GM23338 (cell line): ENCODE measurements around the gene CACNA1S. TPM values are rescaled to one million over a fixed set of nuclear protein-coding genes. Genes with fewer than 3 reads are reported as not detected.

Source experiments
- ATAC-seq: fragments of 200-7000 bp; cut with Tn5 transposase; 3 replicates; pipeline ENCODE4 v1.9.1; 2020
- DNase-seq: peaks from one replicate; pipeline ENCODE4 v3.0.0-alpha.2; 2015; ENCODE audit warnings: low spot score
- H2AFZ ChIP-seq: fragments of 200-600 bp; sonication (generic); 2 replicates; pipeline ENCODE4 v1.8.0; 2016; ENCODE audit warnings: antibody characterized with exemption, mild to moderate bottlenecking, moderate library complexity
- H3F3A ChIP-seq: fragments of 200-600 bp; sonication (generic); replicated peaks from 2 replicates; pipeline ENCODE4 v1.8.0; 2017; ENCODE audit warnings: antibody characterized with exemption, mixed run types, low read depth
- H3K27ac ChIP-seq: fragments of 200-600 bp; sonication (generic); 2 replicates; pipeline ENCODE4 v1.6.1; 2016; ENCODE audit warnings: low read depth
- H3K27me3 ChIP-seq: fragments of 200-600 bp; sonication (generic); 2 replicates; pipeline ENCODE4 v1.8.0; 2016; ENCODE audit warnings: mild to moderate bottlenecking, mixed run types, moderate library complexity; ENCODE audit not compliant: insufficient read depth
- H3K36me3 ChIP-seq: fragments of 200-600 bp; sonication (generic); 2 replicates; pipeline ENCODE4 v1.8.0; 2016; ENCODE audit warnings: mild to moderate bottlenecking; ENCODE audit not compliant: insufficient read depth
- H3K4me1 ChIP-seq: fragments of 200-600 bp; sonication (generic); 2 replicates; pipeline ENCODE4 v1.8.0; 2016; ENCODE audit warnings: mild to moderate bottlenecking, moderate library complexity; ENCODE audit not compliant: insufficient read depth
- H3K4me2 ChIP-seq: fragments of 200-600 bp; sonication (generic); 2 replicates; pipeline ENCODE4 v1.7.1; 2017; ENCODE audit warnings: mixed run types
- H3K4me3 ChIP-seq: fragments of 200-600 bp; sonication (generic); 2 replicates; pipeline ENCODE4 v1.6.1; 2016; ENCODE audit warnings: mixed run types
- H3K79me2 ChIP-seq: fragments of 200-600 bp; sonication (generic); replicated peaks from 2 replicates; pipeline ENCODE4 v1.8.0; 2017; ENCODE audit warnings: mild to moderate bottlenecking; ENCODE audit not compliant: insufficient read depth
- H3K9me2 ChIP-seq: fragments of 200-600 bp; sonication (generic); 2 replicates; pipeline ENCODE4 v1.8.0; 2017; ENCODE audit not compliant: insufficient read depth
- H4K20me1 ChIP-seq: fragments of 200-600 bp; sonication (generic); replicated peaks from 2 replicates; pipeline ENCODE4 v1.8.0; 2017; ENCODE audit warnings: mild to moderate bottlenecking; ENCODE audit not compliant: insufficient read depth
- H3K27ac Mint-ChIP-seq: 2 replicates; pipeline ENCODE4 v1.8.0; 2020; ENCODE audit warnings: inconsistent platforms, mild to moderate bottlenecking, moderate library complexity, mixed read lengths
- H3K27me3 Mint-ChIP-seq: 3 replicates; pipeline ENCODE4 v1.8.0; 2022; ENCODE audit warnings: low read depth, mild to moderate bottlenecking, moderate library complexity, mixed read lengths, inconsistent platforms; ENCODE audit not compliant: insufficient read depth, poor library complexity
- H3K36me3 Mint-ChIP-seq: 3 replicates; pipeline ENCODE4 v1.8.0; 2021; ENCODE audit warnings: low read depth, mild to moderate bottlenecking, inconsistent platforms, moderate library complexity, mixed read lengths
- H3K4me1 Mint-ChIP-seq: 3 replicates; pipeline ENCODE4 v1.8.0; 2020; ENCODE audit warnings: mild to moderate bottlenecking, inconsistent platforms, mixed read lengths
- H3K4me3 Mint-ChIP-seq: 3 replicates; pipeline ENCODE4 v1.8.0; 2021; ENCODE audit warnings: moderate library complexity, mild to moderate bottlenecking, inconsistent platforms, mixed read lengths
- H3K9me3 Mint-ChIP-seq: 3 replicates; pipeline ENCODE4 v1.8.0; 2020; ENCODE audit warnings: moderate library complexity, mild to moderate bottlenecking, inconsistent platforms, mixed read lengths
- EZH2 ChIP-seq: fragments of 200-600 bp; sonication (generic); IDR thresholded peaks from one replicate; pipeline ENCODE4 v1.8.0; 2017; ENCODE audit warnings: antibody characterized with exemption, mild to moderate bottlenecking, low read depth; ENCODE audit not compliant: unreplicated experiment
- EZH2phosphoT487 ChIP-seq: fragments of 200-600 bp; sonication (generic); IDR thresholded peaks from one replicate; pipeline ENCODE4 v1.8.1; 2018; ENCODE audit warnings: antibody characterized with exemption; ENCODE audit not compliant: unreplicated experiment
- POLR2AphosphoS5 ChIP-seq: IDR thresholded peaks from 2 replicates; pipeline ENCODE4 v1.6.1; 2016; ENCODE audit warnings: antibody characterized with exemption, low read depth
- STAT1 ChIP-seq: IDR thresholded peaks from one replicate; pipeline ENCODE4 v1.6.1; 2016; ENCODE audit warnings: antibody characterized with exemption; ENCODE audit not compliant: unreplicated experiment
- ZNF114 ChIP-seq: fragments of 250-450 bp; sonication (Bioruptor Pico); IDR thresholded peaks from 2 replicates; pipeline ENCODE4 v1.5.0; 2020; ENCODE audit warnings: mild to moderate bottlenecking, moderate library complexity
- ZNF331 ChIP-seq: fragments of 250-450 bp; sonication (Bioruptor Pico); IDR thresholded peaks from 2 replicates; pipeline ENCODE4 v1.5.0; 2020; ENCODE audit warnings: low read depth, mild to moderate bottlenecking, moderate library complexity
- polyA plus RNA-seq: library from polyadenylated mRNA; unstranded; fragments of >200 nt; fragmentation: Nextera tagmentation; extraction: Ambion mirVana; gene quantifications from 2 replicates; pipeline ENCODE4 v1.2.1, GENCODE V29; 2016
- total RNA-seq: library from RNA; depleted of rRNA; stranded (reverse); fragments of >200 nt; shearing (Covaris generic); gene quantifications from 2 replicates; pipeline ENCODE4 v1.2.3, GENCODE V29; 2014
- TF ChIP-seq, protein P1 (sequence below): fragments of 250-450 bp; sonication (Bioruptor Pico); IDR thresholded peaks from 2 replicates; pipeline ENCODE4 v1.5.0; 2020; ENCODE audit warnings: mild to moderate bottlenecking, moderate library complexity
- TF ChIP-seq, protein P2 (sequence below), 2 experiments: fragments of 200-600 bp in 1 of 2; sonication (generic) in 1 of 2; conservative IDR thresholded peaks; 2 replicates each; pipeline versions ENCODE4 v1.5.1 to v1.6.1; 2016 to 2017; ENCODE audit warnings: antibody characterized with exemption in 2 of 2, low read depth in 2 of 2, mild to moderate bottlenecking in 2 of 2, moderate library complexity in 1 of 2

CACNA1S gene
- total and polyA plus RNA-seq, 2 experiments from 2014 or later: 0.03 TPM; not detected in 1

DNA sequence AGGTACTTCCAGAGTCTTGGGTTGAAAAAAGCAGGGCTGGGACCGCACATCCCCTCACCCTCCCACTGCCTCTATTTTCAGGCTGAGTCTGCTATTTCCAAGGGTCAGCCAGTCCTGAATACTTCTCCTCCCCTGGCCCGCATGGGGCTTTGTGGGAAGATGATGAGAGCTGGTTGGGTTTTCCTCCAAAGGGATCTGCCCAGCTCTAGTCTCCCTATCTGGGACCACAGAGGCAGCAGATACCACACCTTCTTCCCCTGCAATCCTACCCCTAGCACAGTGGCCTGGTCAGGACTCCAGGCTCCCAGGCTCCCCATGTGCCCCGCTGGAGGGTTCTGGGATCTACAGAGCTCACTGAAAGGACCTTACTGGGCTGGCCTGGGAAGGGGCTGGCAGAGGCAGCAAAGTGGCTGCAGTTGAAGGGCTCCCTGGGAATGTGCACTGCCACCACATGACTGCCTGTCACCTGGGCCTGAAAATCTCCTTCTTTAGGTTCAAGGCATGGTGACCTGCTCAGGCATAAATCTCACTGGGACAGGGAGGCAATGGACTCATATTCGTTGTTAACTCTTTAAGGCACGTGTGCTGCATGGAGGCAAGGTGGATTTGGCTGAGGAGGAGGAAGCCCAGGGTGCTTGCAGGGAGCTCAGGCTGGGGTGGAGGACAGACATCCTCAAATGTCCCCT is 13.1 kb downstream of the CACNA1S start (continued):
- TF ChIP-seq, protein P1, sequence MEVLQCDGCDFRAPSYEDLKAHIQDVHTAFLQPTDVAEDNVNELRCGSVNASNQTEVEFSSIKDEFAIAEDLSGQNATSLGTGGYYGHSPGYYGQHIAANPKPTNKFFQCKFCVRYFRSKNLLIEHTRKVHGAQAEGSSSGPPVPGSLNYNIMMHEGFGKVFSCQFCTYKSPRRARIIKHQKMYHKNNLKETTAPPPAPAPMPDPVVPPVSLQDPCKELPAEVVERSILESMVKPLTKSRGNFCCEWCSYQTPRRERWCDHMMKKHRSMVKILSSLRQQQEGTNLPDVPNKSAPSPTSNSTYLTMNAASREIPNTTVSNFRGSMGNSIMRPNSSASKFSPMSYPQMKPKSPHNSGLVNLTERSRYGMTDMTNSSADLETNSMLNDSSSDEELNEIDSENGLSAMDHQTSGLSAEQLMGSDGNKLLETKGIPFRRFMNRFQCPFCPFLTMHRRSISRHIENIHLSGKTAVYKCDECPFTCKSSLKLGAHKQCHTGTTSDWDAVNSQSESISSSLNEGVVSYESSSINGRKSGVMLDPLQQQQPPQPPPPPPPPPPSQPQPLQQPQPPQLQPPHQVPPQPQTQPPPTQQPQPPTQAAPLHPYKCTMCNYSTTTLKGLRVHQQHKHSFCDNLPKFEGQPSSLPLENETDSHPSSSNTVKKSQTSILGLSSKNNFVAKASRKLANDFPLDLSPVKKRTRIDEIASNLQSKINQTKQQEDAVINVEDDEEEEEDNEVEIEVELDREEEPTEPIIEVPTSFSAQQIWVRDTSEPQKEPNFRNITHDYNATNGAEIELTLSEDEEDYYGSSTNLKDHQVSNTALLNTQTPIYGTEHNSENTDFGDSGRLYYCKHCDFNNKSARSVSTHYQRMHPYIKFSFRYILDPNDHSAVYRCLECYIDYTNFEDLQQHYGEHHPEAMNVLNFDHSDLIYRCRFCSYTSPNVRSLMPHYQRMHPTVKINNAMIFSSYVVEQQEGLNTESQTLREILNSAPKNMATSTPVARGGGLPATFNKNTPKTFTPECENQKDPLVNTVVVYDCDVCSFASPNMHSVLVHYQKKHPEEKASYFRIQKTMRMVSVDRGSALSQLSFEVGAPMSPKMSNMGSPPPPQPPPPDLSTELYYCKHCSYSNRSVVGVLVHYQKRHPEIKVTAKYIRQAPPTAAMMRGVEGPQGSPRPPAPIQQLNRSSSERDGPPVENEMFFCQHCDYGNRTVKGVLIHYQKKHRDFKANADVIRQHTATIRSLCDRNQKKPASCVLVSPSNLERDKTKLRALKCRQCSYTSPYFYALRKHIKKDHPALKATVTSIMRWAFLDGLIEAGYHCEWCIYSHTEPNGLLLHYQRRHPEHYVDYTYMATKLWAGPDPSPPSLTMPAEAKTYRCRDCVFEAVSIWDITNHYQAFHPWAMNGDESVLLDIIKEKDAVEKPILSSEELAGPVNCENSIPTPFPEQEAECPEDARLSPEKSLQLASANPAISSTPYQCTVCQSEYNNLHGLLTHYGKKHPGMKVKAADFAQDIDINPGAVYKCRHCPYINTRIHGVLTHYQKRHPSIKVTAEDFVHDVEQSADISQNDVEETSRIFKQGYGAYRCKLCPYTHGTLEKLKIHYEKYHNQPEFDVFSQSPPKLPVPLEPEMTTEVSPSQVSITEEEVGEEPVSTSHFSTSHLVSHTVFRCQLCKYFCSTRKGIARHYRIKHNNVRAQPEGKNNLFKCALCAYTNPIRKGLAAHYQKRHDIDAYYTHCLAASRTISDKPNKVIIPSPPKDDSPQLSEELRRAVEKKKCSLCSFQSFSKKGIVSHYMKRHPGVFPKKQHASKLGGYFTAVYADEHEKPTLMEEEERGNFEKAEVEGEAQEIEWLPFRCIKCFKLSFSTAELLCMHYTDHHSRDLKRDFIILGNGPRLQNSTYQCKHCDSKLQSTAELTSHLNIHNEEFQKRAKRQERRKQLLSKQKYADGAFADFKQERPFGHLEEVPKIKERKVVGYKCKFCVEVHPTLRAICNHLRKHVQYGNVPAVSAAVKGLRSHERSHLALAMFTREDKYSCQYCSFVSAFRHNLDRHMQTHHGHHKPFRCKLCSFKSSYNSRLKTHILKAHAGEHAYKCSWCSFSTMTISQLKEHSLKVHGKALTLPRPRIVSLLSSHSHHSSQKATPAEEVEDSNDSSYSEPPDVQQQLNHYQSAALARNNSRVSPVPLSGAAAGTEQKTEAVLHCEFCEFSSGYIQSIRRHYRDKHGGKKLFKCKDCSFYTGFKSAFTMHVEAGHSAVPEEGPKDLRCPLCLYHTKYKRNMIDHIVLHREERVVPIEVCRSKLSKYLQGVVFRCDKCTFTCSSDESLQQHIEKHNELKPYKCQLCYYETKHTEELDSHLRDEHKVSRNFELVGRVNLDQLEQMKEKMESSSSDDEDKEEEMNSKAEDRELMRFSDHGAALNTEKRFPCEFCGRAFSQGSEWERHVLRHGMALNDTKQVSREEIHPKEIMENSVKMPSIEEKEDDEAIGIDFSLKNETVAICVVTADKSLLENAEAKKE (CRISPR knock-in tag): no peak
- no peak for TF ChIP-seq ZNF331 (CRISPR knock-in tag)
- TF ChIP-seq, protein P2, sequence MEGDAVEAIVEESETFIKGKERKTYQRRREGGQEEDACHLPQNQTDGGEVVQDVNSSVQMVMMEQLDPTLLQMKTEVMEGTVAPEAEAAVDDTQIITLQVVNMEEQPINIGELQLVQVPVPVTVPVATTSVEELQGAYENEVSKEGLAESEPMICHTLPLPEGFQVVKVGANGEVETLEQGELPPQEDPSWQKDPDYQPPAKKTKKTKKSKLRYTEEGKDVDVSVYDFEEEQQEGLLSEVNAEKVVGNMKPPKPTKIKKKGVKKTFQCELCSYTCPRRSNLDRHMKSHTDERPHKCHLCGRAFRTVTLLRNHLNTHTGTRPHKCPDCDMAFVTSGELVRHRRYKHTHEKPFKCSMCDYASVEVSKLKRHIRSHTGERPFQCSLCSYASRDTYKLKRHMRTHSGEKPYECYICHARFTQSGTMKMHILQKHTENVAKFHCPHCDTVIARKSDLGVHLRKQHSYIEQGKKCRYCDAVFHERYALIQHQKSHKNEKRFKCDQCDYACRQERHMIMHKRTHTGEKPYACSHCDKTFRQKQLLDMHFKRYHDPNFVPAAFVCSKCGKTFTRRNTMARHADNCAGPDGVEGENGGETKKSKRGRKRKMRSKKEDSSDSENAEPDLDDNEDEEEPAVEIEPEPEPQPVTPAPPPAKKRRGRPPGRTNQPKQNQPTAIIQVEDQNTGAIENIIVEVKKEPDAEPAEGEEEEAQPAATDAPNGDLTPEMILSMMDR (conservative IDR thresholded peaks at IDR 0.05; ENCODE audit: low read depth in 2 of 2): no peak

- Histone ChIP-seq H3K27ac (no peak overlapping the region), H3K4me3 (no peak overlapping the region), H3F3A (no peaks in the 10 kb centered on the region), H2AFZ (no peak overlapping the region), H4K20me1 (no peaks in the 10 kb centered on the region), H3K27me3 (no peaks in the 10 kb centered on the region), H3K4me2 (no peak overlapping the region), H3K79me2 (no peaks in the 10 kb centered on the region), H3K4me1 (no peaks in the 10 kb centered on the region), H3K36me3 (no peaks in the 10 kb centered on the region), H3K9me2 (no peaks in the 10 kb centered on the region)
- H3K36me3 Mint-ChIP-seq: no peaks in the 10 kb centered on the region
- no peaks in the 10 kb centered on the region for H3K9me3 Mint-ChIP-seq
- peaks cover 8% of the 10 kb centered on the region for H3K4me1 Mint-ChIP-seq
- no peak overlapping the region for H3K27ac Mint-ChIP-seq
- DNase-seq (no peak), ATAC-seq (no peak)
- H3K27me3 Mint-ChIP-seq: peaks cover 7% of the 10 kb centered on the region
- no peak overlapping the region for H3K4me3 Mint-ChIP-seq
- TF ChIP-seq ZNF114 (CRISPR knock-in tag) (no peak), STAT1 (no peak), ZNF331 (CRISPR knock-in tag) (no peak), EZH2phosphoT487 (no peak), EZH2 (no peak), POLR2AphosphoS5 (no peak)
- TF ChIP-seq, protein P2 (conservative IDR thresholded peaks at IDR 0.05; ENCODE audit: low read depth in 2 of 2): no peak
These were observed 15.0 kb downstream of the CACNA1S start for GRCh38 chr1:201096977-201097856.
